Measurements from ENCODE around the gene SCN8A.

DNA sequence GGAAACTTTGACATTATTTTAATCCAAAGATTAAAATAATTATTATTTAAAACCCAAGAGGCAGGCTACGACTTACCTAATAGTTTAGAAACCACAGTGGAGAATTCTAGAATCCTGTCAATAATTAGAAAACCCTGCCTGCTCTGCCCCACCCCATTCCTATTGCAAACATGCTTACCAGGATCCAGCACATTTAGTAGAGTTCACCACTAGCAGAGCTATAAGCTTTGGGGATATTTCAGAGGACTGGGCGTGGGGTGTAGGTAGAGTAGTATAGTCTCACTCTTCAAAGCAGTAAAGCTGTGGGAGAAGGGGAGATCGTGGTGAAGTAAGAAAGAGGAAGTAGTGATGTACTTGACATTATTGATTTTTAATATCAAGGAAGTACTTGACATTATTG lies 157.2 kb downstream of the SCN8A start:
- no peak for TF ChIP-seq CTCF (IDR thresholded peaks at IDR 0.05)
- no peak for TF ChIP-seq POLR2A (IDR thresholded peaks at IDR 0.05)
- no peak for TF ChIP-seq POLR2AphosphoS5 (IDR thresholded peaks at IDR 0.05)

All from breast epithelium (tissue), 3 donors.